ENCODE results near the gene CLDN7. TPM values are rescaled to one million over a fixed set of nuclear protein-coding genes. Genes with fewer than 3 reads are reported as not detected.

Gene CLDN7
- total and polyA plus RNA-seq, 7 experiments from 2014 or later, result 0.29 to 3.8 (median 1.7) TPM

GRCh38 chr17:7256766-7257456, 5.4 kb downstream of the CLDN7 start:
- no peak overlapping the region for H3K4me3 ChIP-seq (ENCODE audit: low read length)
- no peak overlapping the region for H3K4me3 Mint-ChIP-seq
- H3K27me3 ChIP-seq (ENCODE audit: control insufficient read depth in 2 of 2, insufficient read depth in 2 of 2, low read length in 2 of 2), result no peaks in the 10 kb centered on the region
- peaks cover 10 to 34% (median 27%) of the 10 kb centered on the region in 7 donors for H3K4me1 Mint-ChIP-seq
- peaks cover 0 to 46% (median 0%) of the 10 kb centered on the region in 3 experiments for H3K36me3 ChIP-seq (ENCODE audit: control insufficient read depth in 2 of 3, insufficient read depth in 3 of 3, low read length in 3 of 3)
- ChIA-PET POLR2A (interaction anchor here (1.0 kb wide), 1 partner anchor 59 kb away, joined by 3 read pairs; the partner anchor contains the start of gene GPS2), CTCF (interaction anchor here (0.7 to 1.2 kb wide), 2 partner anchors 39 to 348 kb away, joined by 3 read pairs; no protein-coding TSS in a partner anchor)
- peaks cover 0 to 5% (median 0%) of the 10 kb centered on the region in 5 donors for H3K27me3 Mint-ChIP-seq
- H3K27ac Mint-ChIP-seq, result peak overlapping the region in 4 of 9 donors; percentile 4 to 55 (median 30)
- intact Hi-C loops (cut with micrococcal nuclease), result no loop called here
- H3K4me1 ChIP-seq (ENCODE audit: control insufficient read depth in 2 of 2, insufficient read depth in 2 of 2, low read length in 2 of 2), result peaks cover 10 to 13% of the 10 kb centered on the region in 2 donors
- DNase-seq, result no peak
- H3K36me3 Mint-ChIP-seq, result peaks cover 4 to 19% (median 6%) of the 10 kb centered on the region in 5 donors
- no peak overlapping the region for H3K27ac ChIP-seq (ENCODE audit: low read depth, low read length)
- no peak for ATAC-seq
- no peaks in the 10 kb centered on the region for H3K9me3 Mint-ChIP-seq
- no peaks in the 10 kb centered on the region for H3K9me3 ChIP-seq (ENCODE audit: control insufficient read depth in 2 of 3, low read length in 3 of 3)

GRCh38 chr17:7254511-7254910, 7.8 kb downstream of the CLDN7 start:
- ChIA-PET CTCF (no interaction called here), POLR2A (interaction anchor here (0.7 to 1.4 kb wide), 5 partner anchors 12 to 382 kb away, joined by 3 to 6 read pairs (median 4); partner anchors contain the start of genes NEURL4 and PHF23)
- H3K27me3 Mint-ChIP-seq, result peaks cover 0 to 4% (median 0%) of the 10 kb centered on the region in 5 donors
- Histone ChIP-seq H3K27me3 (ENCODE audit: control insufficient read depth in 2 of 2, insufficient read depth in 2 of 2, low read length in 2 of 2) (no peaks in the 10 kb centered on the region), H3K9me3 (ENCODE audit: control insufficient read depth in 2 of 3, low read length in 3 of 3) (no peaks in the 10 kb centered on the region), H3K27ac (ENCODE audit: low read depth, low read length) (no peak overlapping the region), H3K4me1 (ENCODE audit: control insufficient read depth in 2 of 2, insufficient read depth in 2 of 2, low read length in 2 of 2) (peaks cover 20 to 23% of the 10 kb centered on the region in 2 donors), H3K36me3 (ENCODE audit: control insufficient read depth in 2 of 3, insufficient read depth in 3 of 3, low read length in 3 of 3) (peaks cover 0 to 50% (median 0%) of the 10 kb centered on the region in 3 experiments), H3K4me3 (ENCODE audit: low read length) (no peak overlapping the region)
- peaks cover 22 to 39% (median 36%) of the 10 kb centered on the region in 7 donors for H3K4me1 Mint-ChIP-seq
- DNase-seq (no peak), ATAC-seq (no peak)
- H3K4me3 Mint-ChIP-seq, result peak overlapping the region in 1 of 10 donors; percentile 14
- H3K36me3 Mint-ChIP-seq, result peaks cover 4 to 19% (median 6%) of the 10 kb centered on the region in 5 donors
- H3K27ac Mint-ChIP-seq, result peak overlapping the region in 3 of 9 donors; percentile 14 to 66 (median 45)
- intact Hi-C loops (cut with micrococcal nuclease), result loop anchor here (5.0 kb wide), 3 partner anchors 148 to 433 kb away; partner anchors contain the start of genes FGF11 (in 1 of the 2), TMEM102 (in 1 of the 2), TMEM256 (in 1 of the 2) and TP53 (in 1 of the 2)
- H3K9me3 Mint-ChIP-seq, result no peaks in the 10 kb centered on the region

- Histone ChIP-seq H3K36me3 (ENCODE audit: control insufficient read depth in 2 of 3, insufficient read depth in 3 of 3, low read length in 3 of 3) (peaks cover 0 to 43% (median 0%) of the 10 kb centered on the region in 3 experiments), H3K4me3 (ENCODE audit: low read length) (peak overlapping the region; percentile 91), H3K27ac (ENCODE audit: low read depth, low read length) (peak overlapping the region; percentile 94), H3K9me3 (ENCODE audit: control insufficient read depth in 2 of 3, low read length in 3 of 3) (no peaks in the 10 kb centered on the region), H3K4me1 (ENCODE audit: control insufficient read depth in 2 of 2, insufficient read depth in 2 of 2, low read length in 2 of 2) (peaks cover 22 to 32% of the 10 kb centered on the region in 2 donors), H3K27me3 (ENCODE audit: control insufficient read depth in 2 of 2, insufficient read depth in 2 of 2, low read length in 2 of 2) (no peaks in the 10 kb centered on the region)
- POLR2A ChIA-PET, result interaction anchor here (1.4 kb wide), 1 partner anchor 43 kb away, joined by 6 read pairs; no protein-coding TSS in a partner anchor
- H3K4me3 Mint-ChIP-seq, result peak overlapping the region; percentile 82 to 98 (median 94)
- CTCF ChIA-PET, result no interaction called here
- no peaks in the 10 kb centered on the region for H3K9me3 Mint-ChIP-seq
- peaks cover 4 to 19% (median 6%) of the 10 kb centered on the region in 5 donors for H3K36me3 Mint-ChIP-seq
- H3K27ac Mint-ChIP-seq, result peak overlapping the region; percentile 95 to 100 (median 99)
- H3K4me1 Mint-ChIP-seq, result peaks cover 29 to 51% (median 42%) of the 10 kb centered on the region in 7 donors
- DNase-seq (no peak), ATAC-seq (no peak)
- intact Hi-C loops (cut with micrococcal nuclease), result loop anchor here (2.0 to 5.0 kb wide), 5 partner anchors 149 to 592 kb away; partner anchors contain the start of genes FGF11 (in 1 of the 2), TMEM102 (in 1 of the 2), TMEM256 (in 1 of the 2) and TP53 (in 1 of the 2)
- peaks cover 0 to 4% (median 0%) of the 10 kb centered on the region in 5 donors for H3K27me3 Mint-ChIP-seq
Observed at GRCh38 chr17:7253082-7253481, 9.2 kb downstream of the CLDN7 start.

- peaks cover 0 to 41% (median 0%) of the 10 kb centered on the region in 3 experiments for H3K36me3 ChIP-seq (ENCODE audit: control insufficient read depth in 2 of 3, insufficient read depth in 3 of 3, low read length in 3 of 3)
- H3K27ac ChIP-seq (ENCODE audit: low read depth, low read length), result peak within 1 kb of the TSS; percentile 94
- no peaks in the 10 kb centered on the region for H3K27me3 ChIP-seq (ENCODE audit: control insufficient read depth in 2 of 2, insufficient read depth in 2 of 2, low read length in 2 of 2)
- peak; percentile 69 for ATAC-seq
- Mint-ChIP-seq H3K27ac (peak within 1 kb of the TSS; percentile 95 to 100 (median 99)), H3K27me3 (peaks cover 0 to 4% (median 0%) of the 10 kb centered on the region in 5 donors), H3K36me3 (peaks cover 4 to 19% (median 6%) of the 10 kb centered on the region in 5 donors), H3K4me3 (peak within 1 kb of the TSS; percentile 85 to 98 (median 96)), H3K9me3 (no peaks in the 10 kb centered on the region), H3K4me1 (peaks cover 29 to 51% (median 42%) of the 10 kb centered on the region in 7 donors)
- peak within 1 kb of the TSS; percentile 91 for H3K4me3 ChIP-seq (ENCODE audit: low read length)
- ChIA-PET POLR2A (interaction anchor here (0.6 to 3.8 kb wide), 5 partner anchors 11 to 435 kb away, joined by 3 to 78 read pairs (median 4); partner anchors contain the start of genes ACADVL, DLG4, GABARAP and MPDU1), CTCF (interaction anchor here (1.2 kb wide), 1 partner anchor 10 kb away, joined by 4 read pairs; the partner anchor contains the start of gene GABARAP)
- H3K4me1 ChIP-seq (ENCODE audit: control insufficient read depth in 2 of 2, insufficient read depth in 2 of 2, low read length in 2 of 2), result peaks cover 22 to 32% of the 10 kb centered on the region in 2 donors
- no peaks in the 10 kb centered on the region for H3K9me3 ChIP-seq (ENCODE audit: control insufficient read depth in 2 of 3, low read length in 3 of 3)
- intact Hi-C loops (cut with micrococcal nuclease), result loop anchor here (1.0 to 5.0 kb wide), 19 partner anchors 9 to 592 kb away; partner anchors contain the start of genes EIF5A (in 2 of the 2), PHF23 (in 2 of the 2), POLR2A (in 2 of the 2) and SENP3 (in 2 of the 2)
- peak in 5 of 9 donors; percentile 73 to 90 (median 83) for DNase-seq
Observed at GRCh38 chr17:7252176-7253043, 9.9 kb downstream of the CLDN7 start, which contains the start of gene ELP5. Gene ELP5 (plus strand): TSS chr17:7252215. CDS start chr17:7252551, 336 bp downstream.

GRCh38 chr17:7251661-7252175, 10.6 kb downstream of the CLDN7 start, which contains the start of gene CTDNEP1:
Gene CTDNEP1 (minus strand): TSS chr17:7251734. CDS start chr17:7251296, 438 bp downstream.
- peak within 1 kb of the TSS; percentile 85 to 98 (median 96) for H3K4me3 Mint-ChIP-seq
- no peaks in the 10 kb centered on the region for H3K9me3 Mint-ChIP-seq
- H3K27ac Mint-ChIP-seq, result peak within 1 kb of the TSS; percentile 95 to 100 (median 99)
- ATAC-seq (peak; percentile 91), DNase-seq (peak; percentile 98 to 100 (median 99))
- Histone ChIP-seq H3K4me1 (ENCODE audit: control insufficient read depth in 2 of 2, insufficient read depth in 2 of 2, low read length in 2 of 2) (peaks cover 22 to 32% of the 10 kb centered on the region in 2 donors), H3K27me3 (ENCODE audit: control insufficient read depth in 2 of 2, insufficient read depth in 2 of 2, low read length in 2 of 2) (no peaks in the 10 kb centered on the region), H3K27ac (ENCODE audit: low read depth, low read length) (peak within 1 kb of the TSS; percentile 94), H3K36me3 (ENCODE audit: control insufficient read depth in 2 of 3, insufficient read depth in 3 of 3, low read length in 3 of 3) (peaks cover 0 to 38% (median 0%) of the 10 kb centered on the region in 3 experiments), H3K9me3 (ENCODE audit: control insufficient read depth in 2 of 3, low read length in 3 of 3) (no peaks in the 10 kb centered on the region), H3K4me3 (ENCODE audit: low read length) (peak within 1 kb of the TSS; percentile 91)
- peaks cover 0 to 4% (median 0%) of the 10 kb centered on the region in 5 donors for H3K27me3 Mint-ChIP-seq
- intact Hi-C loops (cut with micrococcal nuclease), result loop anchor here (1.0 to 5.0 kb wide), 19 partner anchors 10 to 593 kb away; partner anchors contain the start of genes EIF5A (in 2 of the 2), PHF23 (in 2 of the 2), POLR2A (in 2 of the 2) and SENP3 (in 2 of the 2)
- peaks cover 4 to 17% (median 7%) of the 10 kb centered on the region in 5 donors for H3K36me3 Mint-ChIP-seq
- POLR2A ChIA-PET, result interaction anchor here (0.6 to 3.8 kb wide), 12 partner anchors 11 to 435 kb away, joined by 3 to 78 read pairs (median 3); partner anchors contain the start of genes ACADVL, DLG4, DVL2 and GABARAP
- CTCF ChIA-PET, result interaction anchor here (1.2 kb wide), 1 partner anchor 10 kb away, joined by 4 read pairs; the partner anchor contains the start of gene GABARAP
- H3K4me1 Mint-ChIP-seq, result peaks cover 29 to 55% (median 42%) of the 10 kb centered on the region in 7 donors

Data from naive thymus-derived CD4-positive, alpha-beta T cell (primary cell).